Kidney (tissue), 14 donors: ENCODE data around the gene CLEC16A. TPM values are rescaled to one million over a fixed set of nuclear protein-coding genes. Genes with fewer than 3 reads are reported as not detected.

Experiments used
- DNase-seq, 5 donors: peaks; one replicate each; pipeline ENCODE4 v3.0.0-alpha.2; 2013 to 2020
- FAIRE-seq: peaks from 2 replicates; lab custom pipeline; 2012; peaks lifted over from hg19 to GRCh38; lab: Jason Lieb, UNC
- H3K27ac ChIP-seq, 2 donors: one replicate each; pipeline ENCODE4 v1.7.0; 2013; ENCODE audit warnings: low read depth in 2 of 2, low read length in 2 of 2, inconsistent platforms in 1 of 2
- H3K27me3 ChIP-seq: one replicate; pipeline ENCODE4 v1.7.1; 2013; ENCODE audit warnings: low read length, inconsistent platforms; ENCODE audit not compliant: control insufficient read depth, insufficient read depth
- H3K36me3 ChIP-seq, 3 donors: one replicate each; pipeline versions ENCODE4 v1.7.0 to v1.7.1; 2013; ENCODE audit warnings: low read length in 3 of 3, control low read depth in 1 of 3, inconsistent platforms in 1 of 3; ENCODE audit not compliant: insufficient read depth in 3 of 3, control insufficient read depth in 2 of 3
- H3K4me1 ChIP-seq, 3 donors: one replicate each; pipeline versions ENCODE4 v1.7.0 to v1.7.1; 2013; ENCODE audit warnings: low read length in 3 of 3, inconsistent platforms in 1 of 3, low read depth in 1 of 3; ENCODE audit not compliant: control insufficient read depth in 2 of 3, insufficient read depth in 2 of 3
- H3K4me3 ChIP-seq, 3 donors: one replicate each; pipeline versions ENCODE4 v1.7.0 to v1.8.1; 2013; ENCODE audit warnings: low read length in 3 of 3, control low read depth in 1 of 3, inconsistent platforms in 1 of 3
- H3K9ac ChIP-seq, 3 donors: one replicate each; pipeline versions ENCODE4 v1.7.0 to v1.7.1; 2013; ENCODE audit warnings: low read length in 3 of 3, control low read depth in 1 of 3, inconsistent platforms in 1 of 3
- H3K9me3 ChIP-seq, 3 donors: one replicate each; pipeline versions ENCODE4 v1.7.0 to v1.7.1; 2013; ENCODE audit warnings: low read length in 3 of 3, control low read depth in 1 of 3, inconsistent platforms in 1 of 3; ENCODE audit not compliant: control insufficient read depth in 2 of 3, insufficient read depth in 1 of 3
- CTCF ChIP-seq: IDR thresholded peaks from 3 replicates; pipeline ENCODE4 v1.5.1; 2012; ENCODE audit warnings: mild to moderate bottlenecking, moderate library complexity, borderline replicate concordance; ENCODE audit not compliant: insufficient read depth; ENCODE audit errors: extremely low read depth
- intact Hi-C: fragments of 100-400 bp; cut with DNase I; formaldehyde crosslinking; loops from one replicate; pipeline ENCODE4 v1.11.1; 2022
- polyA plus RNA-seq: library from polyadenylated mRNA; stranded (reverse); fragments of 350-450 nt; fragmentation: Illumina TruSeq; extraction: RNeasy Lipid Tissue Mini Kit (QIAGEN cat#74804); gene quantifications from one replicate; pipeline ENCODE4 v1.2.3, GENCODE V29; 2014; ENCODE audit warnings: low read depth, low replicate concordance; ENCODE audit not compliant: insufficient read depth
- total RNA-seq: library from RNA; stranded (reverse); fragmentation: NEBNext Ultra II Directional; extraction: Animal tissue kit (Norgen Biotek cat#: 25700); gene quantifications from one replicate; pipeline ENCODE4 v1.2.1, GENCODE V29; 2021
- donor health status: control.
- donor health status: control.
- donor health status: control.
- donor health status: control.
- donor health status: control.
- donor health status: DM: yes; HTN: yes; CAD: no.
- donor health status: Normal renal cell carcinoma (clear cell type).

The CLEC16A gene
- total and polyA plus RNA-seq, 2 donors from 2014 or later: 10.8 to 51.9 TPM

DNA sequence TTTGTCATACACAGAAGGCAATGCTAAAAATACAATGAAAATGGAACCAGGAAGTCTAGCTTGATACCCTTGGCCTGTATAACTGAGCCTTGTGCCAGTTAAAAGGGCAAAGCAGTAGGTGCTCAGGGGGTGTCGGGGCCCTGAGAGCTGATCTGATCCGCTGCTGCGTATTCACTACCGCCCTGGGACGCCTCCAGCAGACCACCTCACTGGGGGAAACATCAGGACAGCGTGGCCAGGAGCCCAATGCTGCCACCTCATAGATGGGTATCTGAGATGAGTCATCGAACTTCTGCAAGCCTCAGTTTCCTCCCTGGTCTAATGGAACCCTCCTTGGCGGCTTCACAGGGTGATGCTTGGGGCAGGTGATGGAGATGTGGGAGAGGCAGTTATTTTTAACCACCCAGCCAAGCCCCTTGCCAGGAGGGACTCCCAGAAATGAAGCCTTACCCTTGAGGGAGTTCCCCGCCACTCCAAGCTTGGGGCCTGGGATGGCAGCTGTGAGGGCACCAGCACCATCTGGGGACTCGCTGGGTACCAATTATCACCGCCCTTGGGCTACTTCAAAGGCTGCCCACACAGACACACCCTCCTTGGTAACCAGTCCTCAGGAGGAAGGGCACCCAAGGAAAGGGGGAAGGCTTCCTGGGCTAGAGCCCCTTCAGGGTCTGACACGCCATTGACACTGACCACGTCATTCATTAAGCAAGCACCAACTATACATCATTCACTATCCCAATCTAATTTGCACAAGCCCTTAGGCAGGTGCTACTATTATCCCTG is 9.8 kb upstream of the CLEC16A start:
- Histone ChIP-seq H3K4me3 (no peak overlapping the region), H3K27me3 (no peaks in the 10 kb centered on the region), H3K4me1 (peaks cover 0 to 35% (median 27%) of the 10 kb centered on the region in 3 donors), H3K9ac (no peak overlapping the region), H3K36me3 (peaks cover 2 to 10% (median 8%) of the 10 kb centered on the region in 3 donors), H3K27ac (no peak overlapping the region), H3K9me3 (no peaks in the 10 kb centered on the region)
- FAIRE-seq (no peak), DNase-seq (no peak)
- intact Hi-C loops: no loop called here
- no peak for TF ChIP-seq CTCF

DNA sequence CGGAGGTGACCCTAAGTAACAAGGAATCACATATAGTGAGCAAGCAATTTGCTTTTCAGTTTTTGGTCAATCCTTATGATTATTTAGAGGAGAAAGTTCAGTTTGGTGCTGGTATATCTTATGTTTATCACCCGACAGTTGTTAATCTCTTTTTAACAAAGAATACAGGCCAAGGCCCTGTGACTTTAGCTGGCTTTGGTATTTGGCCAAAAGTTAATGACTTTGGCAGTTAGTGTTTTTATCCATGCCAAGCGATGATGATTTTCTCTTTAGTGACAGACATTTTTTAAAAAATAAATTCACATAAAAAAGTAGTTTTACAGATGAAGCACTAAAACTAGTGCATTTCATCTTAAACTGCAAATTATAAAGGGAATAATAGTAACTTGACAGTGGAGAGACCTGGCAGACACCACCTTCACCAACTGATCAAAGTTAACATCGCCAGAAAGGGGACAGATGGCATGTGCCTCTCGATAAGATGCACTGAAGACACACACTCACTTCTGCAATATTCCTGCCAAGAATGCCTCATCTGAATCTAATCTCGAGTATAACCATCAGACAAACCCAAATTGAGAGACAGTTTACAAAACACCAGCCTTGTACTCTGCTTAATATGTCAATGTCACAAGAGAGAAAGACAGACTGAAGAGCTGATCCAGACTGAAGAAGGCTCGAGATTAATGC is 9.0 kb upstream of the CLEC16A start:
- no peak for FAIRE-seq
- intact Hi-C loops: no loop called here
- peaks cover 0 to 44% (median 36%) of the 10 kb centered on the region in 3 donors for H3K4me1 ChIP-seq

DNA sequence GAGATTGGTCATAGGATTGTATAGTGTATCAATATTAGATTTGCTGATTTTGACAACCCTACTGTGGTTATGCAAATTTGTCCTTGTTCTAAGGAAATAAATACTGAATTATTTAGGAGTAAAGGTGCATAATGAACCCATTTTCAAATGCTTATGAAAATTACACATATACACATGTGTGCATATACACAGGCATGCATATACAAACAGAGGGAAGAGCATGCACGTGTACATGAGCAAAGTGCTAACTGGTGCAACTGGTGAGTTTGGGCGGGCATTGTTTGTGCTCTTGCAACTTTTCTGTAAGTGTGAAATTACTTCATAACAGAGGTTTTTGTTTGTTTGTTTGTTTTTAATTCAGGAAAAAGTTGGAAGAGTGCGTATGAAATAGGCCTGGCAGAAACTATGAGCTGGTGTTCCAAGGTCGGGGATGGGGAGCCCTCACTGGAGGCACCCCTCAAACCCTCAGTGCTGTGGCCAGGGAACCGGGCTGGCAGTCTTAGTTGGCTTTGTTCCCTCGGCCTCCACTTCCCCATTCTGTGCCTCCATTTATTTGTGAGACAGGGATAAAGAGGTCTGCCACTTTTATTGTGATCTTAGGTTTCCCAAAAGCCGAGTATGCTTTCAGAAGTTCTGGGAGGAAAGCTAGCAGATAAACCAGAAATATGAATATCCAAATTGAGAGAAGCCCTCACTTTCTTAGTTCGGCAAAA is 7.9 kb upstream of the CLEC16A start:
- H3K9ac ChIP-seq: no peak overlapping the region
- intact Hi-C loops: no loop called here
- no peak for FAIRE-seq
- no peak overlapping the region for H3K27ac ChIP-seq
- no peak overlapping the region for H3K4me3 ChIP-seq
- peaks cover 0 to 10% (median 8%) of the 10 kb centered on the region in 3 donors for H3K36me3 ChIP-seq
- peaks cover 0 to 54% (median 39%) of the 10 kb centered on the region in 3 donors for H3K4me1 ChIP-seq
- no peak for TF ChIP-seq CTCF
- DNase-seq: no peak
- H3K9me3 ChIP-seq: no peaks in the 10 kb centered on the region
- H3K27me3 ChIP-seq: no peaks in the 10 kb centered on the region

More for the DNA sequence above, 9.0 kb upstream of the CLEC16A start:
- Histone ChIP-seq H3K27me3 (no peaks in the 10 kb centered on the region), H3K36me3 (peaks cover 2 to 10% (median 8%) of the 10 kb centered on the region in 3 donors), H3K9me3 (no peaks in the 10 kb centered on the region), H3K4me3 (no peak overlapping the region), H3K27ac (no peak overlapping the region), H3K9ac (no peak overlapping the region)
- no peak for TF ChIP-seq CTCF
- no peak for DNase-seq
